H9 (cell line): ENCODE measurements around the gene GARNL3. TPM values are rescaled to one million over a fixed set of nuclear protein-coding genes. Genes with fewer than 3 reads are reported as not detected.

Experiments
- DNase-seq: peaks from one replicate; pipeline ENCODE4 v3.0.0-alpha.2; 2017
- H2AFZ ChIP-seq: one replicate; pipeline ENCODE4 v1.6.1; 2013; ENCODE audit warnings: mild to moderate bottlenecking, low read length, control low read depth, moderate library complexity
- H2AK5ac ChIP-seq: 2 replicates; pipeline ENCODE4 v1.6.1; 2013; ENCODE audit warnings: low read length, control low read depth, mixed read lengths; ENCODE audit not compliant: insufficient read length
- H2BK120ac ChIP-seq: one replicate; pipeline ENCODE4 v1.6.1; 2013; ENCODE audit warnings: low read depth, mild to moderate bottlenecking, low read length, control low read depth, inconsistent platforms; ENCODE audit not compliant: poor library complexity, severe bottlenecking
- H2BK12ac ChIP-seq: 2 replicates; pipeline ENCODE4 v1.6.1; 2013; ENCODE audit warnings: low read length, control low read depth, mixed read lengths, low read depth; ENCODE audit not compliant: insufficient read length
- H2BK15ac ChIP-seq: 2 replicates; pipeline ENCODE4 v1.6.1; 2013; ENCODE audit warnings: low read depth, low read length, control low read depth
- H2BK20ac ChIP-seq: one replicate; pipeline ENCODE4 v1.6.1; 2013; ENCODE audit warnings: low read depth, mild to moderate bottlenecking, low read length, control low read depth, inconsistent platforms; ENCODE audit not compliant: poor library complexity, severe bottlenecking
- H2BK5ac ChIP-seq: 2 replicates; pipeline ENCODE4 v1.6.1; 2013; ENCODE audit warnings: low read length, control low read depth, mixed read lengths; ENCODE audit not compliant: insufficient read length
- H3K14ac ChIP-seq: 2 replicates; pipeline ENCODE4 v1.6.1; 2013; ENCODE audit warnings: low read length, control low read depth; ENCODE audit not compliant: insufficient read depth
- H3K18ac ChIP-seq: 2 replicates; pipeline ENCODE4 v1.6.1; 2013; ENCODE audit warnings: low read depth, mild to moderate bottlenecking, mixed read lengths, low read length, control low read depth; ENCODE audit not compliant: insufficient read length
- H3K23ac ChIP-seq: 2 replicates; pipeline ENCODE4 v1.6.1; 2013; ENCODE audit warnings: low read length, control low read depth, mixed read lengths, low read depth; ENCODE audit not compliant: insufficient read length
- H3K23me2 ChIP-seq: 2 replicates; pipeline ENCODE4 v1.6.1; 2013; ENCODE audit warnings: low read depth, mild to moderate bottlenecking, mixed read lengths, low read length, control low read depth; ENCODE audit not compliant: insufficient read length, poor library complexity, severe bottlenecking
- H3K27ac ChIP-seq: 2 replicates; pipeline ENCODE4 v1.5.1; 2013; ENCODE audit warnings: low read length, control low read depth, mixed read lengths, low read depth; ENCODE audit not compliant: insufficient read length
- H3K27me3 ChIP-seq: 2 replicates; pipeline ENCODE4 v1.6.1; 2013; ENCODE audit warnings: low read length, control low read depth, inconsistent platforms; ENCODE audit not compliant: insufficient read depth
- H3K4ac ChIP-seq: 2 replicates; pipeline ENCODE4 v1.6.1; 2013; ENCODE audit warnings: low read depth, mild to moderate bottlenecking, control low read depth, inconsistent platforms, low read length, moderate library complexity
- H3K4me1 ChIP-seq: 2 replicates; pipeline ENCODE4 v1.6.1; 2013; ENCODE audit warnings: low read length, control low read depth, inconsistent platforms; ENCODE audit not compliant: insufficient read depth
- H3K4me2 ChIP-seq: 2 replicates; pipeline ENCODE4 v1.6.1; 2013; ENCODE audit warnings: low read length, control low read depth, mixed read lengths; ENCODE audit not compliant: insufficient read length, insufficient read depth
- H3K56ac ChIP-seq: 2 replicates; pipeline ENCODE4 v1.6.1; 2013; ENCODE audit warnings: low read depth, mild to moderate bottlenecking, mixed read lengths, low read length, control low read depth; ENCODE audit not compliant: insufficient read length
- H3K79me1 ChIP-seq: 2 replicates; pipeline ENCODE4 v1.6.1; 2013; ENCODE audit warnings: low read depth, mild to moderate bottlenecking, moderate library complexity, low read length, control low read depth, inconsistent platforms; ENCODE audit not compliant: insufficient read depth, poor library complexity, severe bottlenecking
- H3K79me2 ChIP-seq: 2 replicates; pipeline ENCODE4 v1.6.1; 2013; ENCODE audit warnings: low read length, control low read depth, inconsistent platforms; ENCODE audit not compliant: insufficient read depth
- H3K9ac ChIP-seq: 2 replicates; pipeline ENCODE4 v1.6.1; 2013; ENCODE audit warnings: low read length, control low read depth, mixed read lengths; ENCODE audit not compliant: insufficient read length; ENCODE audit errors: extremely low read depth
- H3K9me3 ChIP-seq: one replicate; pipeline ENCODE4 v1.6.1; 2013; ENCODE audit warnings: low read depth, low read length, inconsistent platforms; ENCODE audit not compliant: control insufficient read depth
- H3T11ph ChIP-seq: one replicate; pipeline ENCODE4 v1.6.1; 2013; ENCODE audit warnings: mild to moderate bottlenecking, low read length, control low read depth, inconsistent platforms
- H4K20me1 ChIP-seq: one replicate; pipeline ENCODE4 v1.6.1; 2013; ENCODE audit not compliant: control insufficient read depth, insufficient read length, insufficient read depth
- H4K5ac ChIP-seq: 2 replicates; pipeline ENCODE4 v1.6.1; 2013; ENCODE audit warnings: low read depth, mild to moderate bottlenecking, mixed read lengths, low read length, control low read depth; ENCODE audit not compliant: insufficient read length
- H4K8ac ChIP-seq: replicated peaks from 2 replicates; pipeline ENCODE4 v1.6.1; 2013; ENCODE audit warnings: low read length, control low read depth, mixed read lengths, low read depth; ENCODE audit not compliant: insufficient read length
- H4K91ac ChIP-seq: 2 replicates; pipeline ENCODE4 v1.6.1; 2013; ENCODE audit warnings: low read depth, mild to moderate bottlenecking, moderate library complexity, mixed read lengths, low read length, control low read depth; ENCODE audit not compliant: insufficient read length
- H3K27ac Mint-ChIP-seq, 3 experiments: 2 replicates in 2 of 3; 3 replicates in 1 of 3; pipeline ENCODE4 v1.8.0; 2020 to 2021; ENCODE audit warnings: mixed read lengths in 3 of 3, mild to moderate bottlenecking in 1 of 3, moderate library complexity in 1 of 3
- H3K27me3 Mint-ChIP-seq: 2 replicates; pipeline ENCODE4 v1.8.0; 2021; ENCODE audit warnings: low read depth, mild to moderate bottlenecking, moderate library complexity, mixed read lengths
- H3K36me3 Mint-ChIP-seq, 3 experiments: 2 replicates in 2 of 3; 3 replicates in 1 of 3; pipeline ENCODE4 v1.8.0; 2020 to 2021; ENCODE audit warnings: low read depth in 3 of 3, mixed read lengths in 3 of 3; ENCODE audit not compliant: insufficient read depth in 1 of 3
- H3K4me1 Mint-ChIP-seq, 2 experiments: 2 replicates each; pipeline ENCODE4 v1.8.0; 2020; ENCODE audit warnings: mixed read lengths in 2 of 2
- H3K4me3 Mint-ChIP-seq, 2 experiments: 2 replicates in 1 of 2; 3 replicates in 1 of 2; pipeline ENCODE4 v1.8.0; 2020 to 2021; ENCODE audit warnings: mild to moderate bottlenecking in 2 of 2, mixed read lengths in 2 of 2, moderate library complexity in 1 of 2
- H3K9me3 Mint-ChIP-seq, 2 experiments: 2 replicates in 1 of 2; 3 replicates in 1 of 2; pipeline ENCODE4 v1.8.0; 2020; ENCODE audit warnings: mild to moderate bottlenecking in 2 of 2, mixed read lengths in 2 of 2, moderate library complexity in 1 of 2
- CTCF ChIP-seq: fragments of 200-600 bp; sonication (generic); conservative IDR thresholded peaks from 3 replicates; pipeline ENCODE4 v1.8.0; 2021; ENCODE audit warnings: antibody characterized with exemption, mild to moderate bottlenecking
- WGBS: extraction: QIAGEN DNeasy Blood & Tissue Kit; methylation state at CpG from one replicate; pipeline ENCODE4 v1.1.7; 2013; ENCODE audit warnings: missing lambda C conversion rate, low lambda C conversion rate, mixed read lengths; ENCODE audit not compliant: insufficient read length; ENCODE audit errors: extremely low coverage; 5-methylcytosine and 5-hydroxymethylcytosine counted together
- total RNA-seq: library from RNA; stranded (reverse); gene quantifications from 2 replicates; pipeline ENCODE4 v1.2.1, GENCODE V29; 2021

GARNL3 gene
- total RNA-seq, 1 experiment from 2014 or later, result 8.7 TPM

DNA sequence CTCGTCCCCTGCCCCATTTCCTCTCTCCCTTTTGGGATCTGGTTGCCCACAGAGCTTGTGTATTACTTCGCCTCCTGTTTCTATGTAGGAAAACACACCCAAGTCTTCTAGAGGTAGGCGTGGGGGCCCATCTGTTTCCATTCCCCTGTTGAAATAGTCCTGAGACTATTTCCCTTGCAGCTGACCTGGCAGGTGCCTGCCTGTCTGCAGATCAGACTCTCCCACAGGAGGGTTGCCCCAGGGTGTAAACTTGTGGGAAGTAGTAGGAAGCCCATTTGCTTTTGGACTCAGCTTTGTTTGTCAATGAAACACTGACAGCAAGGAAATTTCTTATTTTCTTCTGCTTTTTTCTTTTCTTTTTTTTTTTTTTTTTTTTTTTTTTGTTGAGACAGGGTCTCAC is 16.3 kb upstream of the GARNL3 start:
- no peak overlapping the region for H3K27ac ChIP-seq

More for the DNA sequence above, 16.3 kb upstream of the GARNL3 start:
- no peak overlapping the region for H2AK5ac ChIP-seq
- no peak overlapping the region for H3K56ac ChIP-seq
- H3K27ac Mint-ChIP-seq, result no peak overlapping the region
- H3K9me3 Mint-ChIP-seq, result peaks cover 2 to 3% of the 10 kb centered on the region in 2 experiments; a peak in 2 of 5 replicates
- no peak overlapping the region for H4K91ac ChIP-seq
- H2AFZ ChIP-seq, result no peak overlapping the region
- no peaks in the 10 kb centered on the region for H3K27me3 ChIP-seq
- no peak overlapping the region for H3K4me3 Mint-ChIP-seq
- peaks cover 5% of the 10 kb centered on the region for H3K23me2 ChIP-seq
- no peaks in the 10 kb centered on the region; the same call in 1 of the 2 replicates for H3K4me1 ChIP-seq
- no peak for TF ChIP-seq CTCF
- no peak overlapping the region for H2BK15ac ChIP-seq
- H3K4ac ChIP-seq, result no peak overlapping the region
- no peak for DNase-seq
- H3K23ac ChIP-seq, result no peak overlapping the region
- WGBS, result no CpG with 5 or more reads among the region's 3 CpGs
- no peak overlapping the region for H2BK120ac ChIP-seq
- H2BK12ac ChIP-seq, result no peak overlapping the region
- H3K4me2 ChIP-seq, result no peak overlapping the region
- H4K5ac ChIP-seq, result no peak overlapping the region
- no peak overlapping the region for H2BK5ac ChIP-seq
- H3K9ac ChIP-seq, result no peak overlapping the region
- H3K36me3 Mint-ChIP-seq, result peaks cover 2 to 21% (median 15%) of the 10 kb centered on the region in 3 experiments; a peak in 6 of 7 replicates
- H3K4me1 Mint-ChIP-seq, result peaks cover 37 to 40% of the 10 kb centered on the region in 2 experiments
- no peak overlapping the region for H3T11ph ChIP-seq
- no peak overlapping the region for H4K8ac ChIP-seq
- no peak overlapping the region for H3K18ac ChIP-seq
- H3K79me2 ChIP-seq, result no peaks in the 10 kb centered on the region
- no peaks in the 10 kb centered on the region for H3K9me3 ChIP-seq
- no peak overlapping the region for H2BK20ac ChIP-seq
- no peaks in the 10 kb centered on the region for H3K79me1 ChIP-seq
- no peak overlapping the region for H3K14ac ChIP-seq
- no peaks in the 10 kb centered on the region for H4K20me1 ChIP-seq
- H3K27me3 Mint-ChIP-seq, result no peaks in the 10 kb centered on the region; the same call in none of the 2 replicates
